Nasal cavity respiratory epithelium epithelial cell of viscerocranial mucosa (primary cell): Measurements from ENCODE around the gene C1orf35. TPM values are rescaled to one million over a fixed set of nuclear protein-coding genes. Genes with fewer than 3 reads are reported as not detected.

Source experiments
- total RNA-seq: library from RNA; depleted of rRNA; stranded (reverse); fragments of >200 nt; gene quantifications from 2 replicates; pipeline ENCODE4 v1.2.3, GENCODE V29; 2014

The C1orf35 gene
- total RNA-seq = 8.7 and 12.3 TPM in 2 replicates

GRCh38 chr1:228102791-228103620 lies at the start of gene C1orf35:
Gene C1orf35, minus strand, starts transcription at chr1:228103325. Its CDS starts 98 bp downstream, at chr1:228103227.

GRCh38 chr1:228149406-228150119 lies 46.4 kb upstream of the C1orf35 start, which contains the start of gene GJC2:
Gene GJC2, plus strand, starts transcription at chr1:228149930. Its CDS starts 7,829 bp downstream, at chr1:228157759.

GRCh38 chr1:228139931-228140723 lies 37.0 kb upstream of the C1orf35 start, which contains the start of gene GUK1:
Gene GUK1, plus strand, starts transcription at chr1:228140279. Its CDS starts 24 bp downstream, at chr1:228140303.

DNA sequence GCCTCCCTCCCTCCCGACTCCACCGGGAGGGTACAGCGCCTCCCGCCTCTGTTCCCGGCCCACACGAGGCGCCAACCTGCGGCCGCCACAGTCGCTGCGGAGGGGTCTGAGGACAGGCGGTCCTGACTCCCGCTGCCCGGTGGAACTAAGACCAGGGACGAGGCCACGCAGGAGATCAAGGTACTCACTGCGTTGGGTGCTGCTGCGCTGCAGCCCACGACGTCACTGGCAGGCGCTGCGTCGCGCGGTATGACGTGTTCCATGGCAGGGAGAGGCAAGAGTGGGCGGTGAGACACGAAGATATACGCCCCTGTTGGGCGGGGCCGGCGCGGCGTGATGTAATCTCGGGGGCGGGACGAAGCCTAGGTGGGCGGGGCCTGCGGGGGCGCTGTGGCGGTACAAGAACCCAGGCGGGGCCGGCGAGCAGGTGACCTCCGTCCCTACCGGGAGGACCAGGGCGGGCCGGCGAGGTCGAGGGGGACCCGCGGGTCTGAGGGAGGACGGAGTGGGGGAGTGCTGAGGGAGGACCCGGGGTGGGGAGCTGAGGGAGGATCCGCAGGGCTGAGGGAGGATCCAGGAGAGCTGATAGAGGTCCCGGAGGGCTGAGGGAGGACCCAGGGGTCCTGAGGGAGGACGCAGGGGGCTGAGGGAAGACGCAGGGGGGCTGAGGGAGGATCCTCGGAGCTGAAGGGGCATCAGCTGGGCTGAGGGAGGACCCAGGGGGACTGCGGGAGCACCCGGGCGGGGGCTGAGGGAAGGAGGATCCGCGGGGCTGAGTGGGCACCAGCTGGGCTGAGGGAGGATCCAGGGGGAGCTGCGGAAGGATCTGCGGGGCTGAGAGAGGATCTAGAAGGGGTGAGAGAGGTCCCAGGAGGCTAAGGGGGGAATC lies 6.2 kb upstream of the C1orf35 start, which contains the start of gene MRPL55:
TSS of gene MRPL55 (minus strand) at position 227 of the 889 bp plus-strand sequence. CDS start 1,039 bp downstream, outside the sequence.

GRCh38 chr1:228082214-228082917 lies 20.8 kb downstream of the C1orf35 start, which contains the start of gene ARF1:
Gene ARF1, plus strand, starts transcription at chr1:228082708. Its CDS starts 14,407 bp downstream, at chr1:228097115.

Other genes starting within 250 kb of the C1orf35 start
- gene WNT9A, start 155.4 kb downstream of the C1orf35 start, total RNA-seq = 1.0 and 3.1 TPM in 2 replicates
- under 0.01 and 0.07 TPM in 2 replicates for gene WNT3A, start 96.3 kb downstream of the C1orf35 start, total RNA-seq
- 275 and 315 TPM in 2 replicates for gene ARF1, start 20.6 kb downstream of the C1orf35 start, total RNA-seq
- 57.6 and 66.3 TPM in 2 replicates for gene MRPL55, start 6.0 kb upstream of the C1orf35 start, total RNA-seq
- 265 and 456 TPM in 2 replicates for gene GUK1, start 37.0 kb upstream of the C1orf35 start, total RNA-seq
- 1.0 and 1.4 TPM in 2 replicates for gene GJC2, start 46.6 kb upstream of the C1orf35 start, total RNA-seq
- 2.7 and 4.3 TPM in 2 replicates for gene IBA57, start 62.5 kb upstream of the C1orf35 start, total RNA-seq
- gene OBSCN, start 104.7 kb upstream of the C1orf35 start, total RNA-seq = 8.9 and 50.3 TPM in 2 replicates